Measurements from ENCODE around the gene FAM89A.

FAM89A gene

DNA sequence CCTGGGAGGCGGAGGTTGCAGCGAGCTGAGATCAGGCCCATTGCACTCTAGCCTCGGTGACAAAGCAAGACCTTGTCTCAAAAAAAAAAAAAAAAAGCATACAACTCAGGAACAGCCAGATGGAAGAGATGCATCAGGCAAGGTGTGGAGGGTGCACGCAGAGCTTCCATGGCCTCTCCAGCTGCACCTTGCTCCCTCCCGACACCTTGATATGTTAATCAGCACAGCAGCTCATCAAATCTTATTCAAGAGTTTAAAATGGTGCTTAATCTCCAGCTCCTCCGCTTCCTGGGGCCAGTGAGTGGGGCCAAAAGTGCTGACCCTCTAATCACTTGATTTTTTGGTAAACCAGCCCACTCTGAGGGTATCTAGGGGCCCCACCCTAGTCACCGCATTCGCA, 29.3 kb upstream of the FAM89A start:
- no peak for DNase-seq (ENCODE audit: low read depth, low spot score)
- in situ Hi-C loops (cut with HindIII; ENCODE audit: low sequenced_read_pairs): no loop called here
- TF ChIP-seq, protein P1, sequence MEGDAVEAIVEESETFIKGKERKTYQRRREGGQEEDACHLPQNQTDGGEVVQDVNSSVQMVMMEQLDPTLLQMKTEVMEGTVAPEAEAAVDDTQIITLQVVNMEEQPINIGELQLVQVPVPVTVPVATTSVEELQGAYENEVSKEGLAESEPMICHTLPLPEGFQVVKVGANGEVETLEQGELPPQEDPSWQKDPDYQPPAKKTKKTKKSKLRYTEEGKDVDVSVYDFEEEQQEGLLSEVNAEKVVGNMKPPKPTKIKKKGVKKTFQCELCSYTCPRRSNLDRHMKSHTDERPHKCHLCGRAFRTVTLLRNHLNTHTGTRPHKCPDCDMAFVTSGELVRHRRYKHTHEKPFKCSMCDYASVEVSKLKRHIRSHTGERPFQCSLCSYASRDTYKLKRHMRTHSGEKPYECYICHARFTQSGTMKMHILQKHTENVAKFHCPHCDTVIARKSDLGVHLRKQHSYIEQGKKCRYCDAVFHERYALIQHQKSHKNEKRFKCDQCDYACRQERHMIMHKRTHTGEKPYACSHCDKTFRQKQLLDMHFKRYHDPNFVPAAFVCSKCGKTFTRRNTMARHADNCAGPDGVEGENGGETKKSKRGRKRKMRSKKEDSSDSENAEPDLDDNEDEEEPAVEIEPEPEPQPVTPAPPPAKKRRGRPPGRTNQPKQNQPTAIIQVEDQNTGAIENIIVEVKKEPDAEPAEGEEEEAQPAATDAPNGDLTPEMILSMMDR (IDR thresholded peaks at IDR 0.05; ENCODE audit: low read depth, low read length): no peak
- H3K4me3 ChIP-seq (ENCODE audit: low read depth, low read length): no peak overlapping the region

DNA sequence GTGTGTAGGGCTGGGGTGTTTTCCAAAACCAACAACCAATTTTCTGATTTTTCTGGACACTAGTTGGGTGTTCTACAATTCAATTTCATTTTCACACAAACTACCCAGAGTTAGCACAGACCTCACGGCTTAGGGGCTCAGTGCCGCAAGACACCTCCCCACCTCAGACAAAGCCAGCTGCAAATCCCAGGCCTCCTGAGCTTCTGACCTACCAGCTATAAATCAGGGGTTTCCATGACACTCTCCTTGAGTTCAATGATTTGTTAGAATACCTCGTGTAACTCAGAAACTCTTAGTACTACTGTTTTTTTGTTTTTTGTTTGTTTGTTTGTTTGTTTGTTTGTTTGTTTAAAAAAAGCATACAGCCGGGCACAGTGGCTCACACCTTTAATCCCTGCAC, 28.7 kb upstream of the FAM89A start:
- no peak for DNase-seq (ENCODE audit: low read depth, low spot score)
- TF ChIP-seq, protein P1 (IDR thresholded peaks at IDR 0.05; ENCODE audit: low read depth, low read length): no peak
- in situ Hi-C loops (cut with HindIII; ENCODE audit: low sequenced_read_pairs): no loop called here
- H3K4me3 ChIP-seq (ENCODE audit: low read depth, low read length): no peak overlapping the region

DNA sequence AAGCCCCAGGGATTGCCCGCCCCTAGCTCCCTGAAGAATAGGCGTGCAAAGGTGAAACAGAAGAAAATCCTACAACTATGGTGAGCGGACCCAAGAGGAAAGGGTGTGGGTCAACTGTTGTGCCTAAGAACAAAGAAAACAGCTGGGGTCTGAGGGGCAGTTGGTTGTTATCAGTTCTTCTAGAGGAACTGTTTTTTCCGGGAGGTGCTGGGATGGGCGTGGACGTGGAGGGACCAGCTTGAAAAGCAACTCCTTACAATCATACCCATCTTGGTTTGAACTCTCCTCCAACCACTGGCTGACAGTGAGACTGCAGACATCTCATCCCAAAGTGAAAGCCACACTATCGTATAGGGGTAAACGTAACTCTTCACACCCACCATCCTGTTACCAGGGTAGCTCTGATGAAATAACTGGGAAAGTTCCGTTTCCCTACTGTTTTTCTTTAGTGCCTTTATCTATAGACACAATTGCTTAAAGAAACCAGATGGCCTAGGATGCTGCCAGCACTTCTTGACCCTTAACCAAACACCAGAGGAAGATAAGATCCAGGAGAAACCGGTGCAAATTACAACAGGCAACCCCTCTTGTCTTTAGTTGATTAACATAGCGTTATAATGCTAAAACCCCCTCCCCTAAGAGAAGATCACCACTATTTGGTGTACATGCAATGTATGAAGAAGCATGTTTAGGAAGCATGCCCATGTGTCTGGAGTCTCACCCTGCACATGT, 25.6 kb upstream of the FAM89A start:
- no peak for DNase-seq (ENCODE audit: low read depth, low spot score)

DNA sequence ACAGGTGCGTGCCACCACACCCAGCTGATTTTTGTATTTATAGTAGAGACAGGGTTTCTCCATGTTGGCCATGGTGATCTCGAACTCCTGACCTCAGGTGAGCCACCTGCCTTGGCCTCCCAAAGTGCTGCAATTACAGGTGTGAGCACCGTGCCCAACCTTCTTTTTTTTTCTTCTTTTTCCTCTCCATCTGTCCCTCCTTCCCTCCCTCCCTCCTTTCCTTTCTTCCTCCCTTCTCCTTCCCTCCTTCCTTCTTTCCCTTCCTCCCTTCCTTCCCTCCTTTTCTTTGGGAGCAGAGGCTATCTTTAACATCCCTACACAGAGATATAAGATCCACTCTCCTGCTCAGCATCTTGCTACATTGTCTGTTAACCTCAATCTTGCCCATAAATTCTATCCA, 24.4 kb upstream of the FAM89A start:
- in situ Hi-C loops (cut with HindIII; ENCODE audit: low sequenced_read_pairs): no loop called here
- no peak for DNase-seq (ENCODE audit: low read depth, low spot score)
- no peak overlapping the region for H3K4me3 ChIP-seq (ENCODE audit: low read depth, low read length)
- TF ChIP-seq, protein P1 (IDR thresholded peaks at IDR 0.05; ENCODE audit: low read depth, low read length): no peak

More for the DNA sequence above, 25.6 kb upstream of the FAM89A start:
- TF ChIP-seq, protein P1 (IDR thresholded peaks at IDR 0.05; ENCODE audit: low read depth, low read length): no peak
- in situ Hi-C loops (cut with HindIII; ENCODE audit: low sequenced_read_pairs): no loop called here
- H3K4me3 ChIP-seq (ENCODE audit: low read depth, low read length): no peak overlapping the region

DNA sequence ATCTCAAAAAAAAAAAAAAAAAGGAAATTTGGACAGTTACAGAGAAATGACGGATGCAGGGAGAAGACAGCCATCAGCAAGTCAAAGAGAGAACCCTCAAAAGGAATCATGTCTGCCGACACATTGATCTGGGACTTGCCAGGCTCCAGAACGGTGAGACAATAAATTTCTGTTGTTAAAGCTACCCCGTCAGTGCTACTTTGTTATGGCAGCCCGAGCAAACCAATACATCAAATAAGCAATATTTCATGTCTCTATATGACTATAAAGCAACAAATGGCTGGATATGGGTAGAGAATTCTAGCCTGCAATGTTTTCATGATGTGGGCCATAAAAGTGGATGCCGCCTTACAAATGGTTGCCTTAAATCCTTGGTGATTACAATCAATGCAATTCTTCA, 23.3 kb upstream of the FAM89A start:
- in situ Hi-C loops (cut with HindIII; ENCODE audit: low sequenced_read_pairs): no loop called here
- TF ChIP-seq, protein P1 (IDR thresholded peaks at IDR 0.05; ENCODE audit: low read depth, low read length): no peak
- DNase-seq (ENCODE audit: low read depth, low spot score): no peak
- H3K4me3 ChIP-seq (ENCODE audit: low read depth, low read length): no peak overlapping the region

DNA sequence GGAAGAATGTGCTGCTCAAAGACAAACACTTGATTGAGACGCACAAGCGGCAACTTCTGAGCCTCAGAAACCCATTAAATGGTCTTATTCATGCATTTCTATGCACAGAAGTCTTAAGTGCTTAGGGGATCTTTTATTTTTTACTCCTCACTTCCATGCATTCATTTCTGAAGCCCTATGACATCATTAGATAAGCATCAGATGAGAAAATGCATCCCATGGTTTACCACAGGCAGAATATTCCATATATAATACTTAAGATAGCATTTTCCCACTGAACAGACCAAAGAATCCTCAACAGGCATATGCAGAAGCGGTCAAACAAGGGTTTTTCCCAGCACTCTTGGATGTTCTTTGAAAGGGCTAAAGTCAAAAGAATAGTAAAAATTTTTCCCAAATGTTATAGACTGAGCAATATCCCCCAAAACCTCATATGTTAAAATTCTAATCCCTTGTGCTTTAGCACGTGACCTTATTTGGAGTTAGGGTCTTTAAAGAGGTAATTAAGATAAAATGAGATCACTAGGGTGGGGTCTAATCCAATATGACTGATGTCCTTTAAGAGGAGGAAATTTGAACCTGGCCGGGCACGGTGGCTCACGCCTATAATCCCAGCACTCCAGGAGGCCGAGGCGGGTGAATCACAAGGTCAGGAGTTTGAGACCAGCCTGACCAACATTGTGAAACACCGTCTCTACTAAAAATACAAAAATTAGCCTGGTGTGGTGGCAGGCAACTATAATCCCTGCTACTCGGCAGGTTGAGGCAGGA, 22.6 kb upstream of the FAM89A start:
- TF ChIP-seq, protein P1 (IDR thresholded peaks at IDR 0.05; ENCODE audit: low read depth, low read length): no peak
- peak; percentile 78 for DNase-seq (ENCODE audit: low read depth, low spot score)
- in situ Hi-C loops (cut with HindIII; ENCODE audit: low sequenced_read_pairs): no loop called here
- no peak overlapping the region for H3K4me3 ChIP-seq (ENCODE audit: low read depth, low read length)

Data from astrocyte of the spinal cord (primary cell).